Thyroid gland (tissue), 4 donors: Measurements from ENCODE around the gene OR10J1. TPM values are rescaled to one million over a fixed set of nuclear protein-coding genes. Genes with fewer than 3 reads are reported as not detected.
"Not testable (repeated sequence)": the region's sequence is repeated elsewhere in the genome, so short reads cannot be mapped to it uniquely, and the experiment has no call there.

ENCODE experiments used
- DNase-seq, 2 donors: peaks; one replicate each; pipeline ENCODE4 v3.0.0-alpha.2; 2019
- H3K27ac ChIP-seq, 3 donors: fragments of 200-600 bp; sonication (generic); 1 replicate in 2 of 3; 2 replicates in 1 of 3; pipeline ENCODE4 v1.5.1; 2016 to 2019; ENCODE audit warnings: mild to moderate bottlenecking in 1 of 3, moderate library complexity in 1 of 3
- H3K27me3 ChIP-seq: fragments of 200-600 bp; sonication (generic); one replicate; pipeline ENCODE4 v1.5.1; 2019
- H3K36me3 ChIP-seq, 2 donors: fragments of 200-600 bp; sonication (generic); one replicate each; pipeline ENCODE4 v1.5.1; 2016 to 2019
- H3K4me1 ChIP-seq, 2 donors: fragments of 200-600 bp; sonication (generic); one replicate each; pipeline ENCODE4 v1.5.1; 2017 to 2019
- H3K4me3 ChIP-seq, 3 donors: fragments of 200-600 bp; sonication (generic); replicated peaks in 1 of 3; 1 replicate in 2 of 3; 2 replicates in 1 of 3; pipeline ENCODE4 v1.5.1; 2016; ENCODE audit warnings: mild to moderate bottlenecking in 1 of 3
- H3K9me3 ChIP-seq: fragments of 200-600 bp; sonication (generic); one replicate; pipeline ENCODE4 v1.5.1; 2017
- CTCF ChIP-seq, 6 experiments: fragments of 200-600 bp in 3 of 6; fragments of 450-650 bp in 3 of 6; sonication (generic) in 3 of 6; IDR thresholded peaks; one replicate each; pipeline ENCODE4 v1.5.1; 2016 to 2019; ENCODE audit warnings: antibody characterized with exemption in 6 of 6, mild to moderate bottlenecking in 2 of 6, inconsistent platforms in 1 of 6, moderate library complexity in 1 of 6
- POLR2A ChIP-seq, 2 donors: fragments of 450-650 bp; IDR thresholded peaks; one replicate each; pipeline ENCODE4 v1.6.1; 2017; ENCODE audit warnings: antibody characterized with exemption in 2 of 2, mild to moderate bottlenecking in 2 of 2, moderate library complexity in 1 of 2
- WGBS, 2 donors: methylation state at CpG; one replicate each; pipeline ENCODE4 v1.1.5; 2017; 5-methylcytosine and 5-hydroxymethylcytosine counted together
- intact Hi-C: fragments of 100-400 bp; cut with DNase I; formaldehyde crosslinking; loops from one replicate; pipeline ENCODE4 v1.15.1; 2023
- total RNA-seq, 4 donors: library from RNA; depleted of rRNA; stranded (reverse); fragments of >200 nt; gene quantifications; one replicate each; pipeline ENCODE4 v1.2.3, GENCODE V29; 2016

OR10J1 gene
- total RNA-seq, 4 donors from 2014 or later = not detected

GRCh38 chr1:159442428-159442827, 2.9 kb downstream of the OR10J1 start:
- Histone ChIP-seq H3K27ac (no peak overlapping the region), H3K36me3 (no peaks in the 10 kb centered on the region), H3K27me3 (no peaks in the 10 kb centered on the region), H3K4me3 (no peak overlapping the region), H3K4me1 (no peaks in the 10 kb centered on the region), H3K9me3 (no peaks in the 10 kb centered on the region)
- WGBS, 2 donors = 68 to 71% methylated on average over 2 of the region's 2 CpGs
- no peak for DNase-seq
- TF ChIP-seq CTCF (IDR thresholded peaks at IDR 0.05) = no peak
- TF ChIP-seq POLR2A (IDR thresholded peaks at IDR 0.05) = no peak
- intact Hi-C loops = no loop called here

- no peaks in the 10 kb centered on the region for H3K4me1 ChIP-seq
- DNase-seq = no peak
- no peaks in the 10 kb centered on the region for H3K27me3 ChIP-seq
- intact Hi-C loops = no loop called here
- no peak overlapping the region for H3K4me3 ChIP-seq
- TF ChIP-seq CTCF (IDR thresholded peaks at IDR 0.05) (no peak), POLR2A (IDR thresholded peaks at IDR 0.05) (no peak)
- WGBS, 2 donors = 46 to 56% methylated on average over 4 of the region's 4 CpGs
- no peak overlapping the region for H3K27ac ChIP-seq
- no peaks in the 10 kb centered on the region for H3K9me3 ChIP-seq
- no peaks in the 10 kb centered on the region for H3K36me3 ChIP-seq
These were observed 3.7 kb downstream of the OR10J1 start for GRCh38 chr1:159443066-159443750.

- H3K27me3 ChIP-seq = no peaks in the 10 kb centered on the region
- no peaks in the 10 kb centered on the region for H3K9me3 ChIP-seq
- no peaks in the 10 kb centered on the region for H3K36me3 ChIP-seq
- intact Hi-C loops = no loop called here
- TF ChIP-seq CTCF (IDR thresholded peaks at IDR 0.05) (no peak), POLR2A (IDR thresholded peaks at IDR 0.05) (no peak)
- no peak for DNase-seq
- H3K4me1 ChIP-seq = no peaks in the 10 kb centered on the region
- no peak overlapping the region for H3K27ac ChIP-seq
- no peak overlapping the region for H3K4me3 ChIP-seq
These were observed 5.0 kb downstream of the OR10J1 start for GRCh38 chr1:159444511-159444910.

- intact Hi-C loops = no loop called here
These were observed 8.7 kb downstream of the OR10J1 start for GRCh38 chr1:159448181-159448580.

GRCh38 chr1:159449605-159450004, 10.1 kb downstream of the OR10J1 start:
- H3K27ac ChIP-seq, H3K27me3 ChIP-seq, H3K4me1 ChIP-seq, H3K36me3 ChIP-seq, H3K4me3 ChIP-seq, H3K9me3 ChIP-seq, DNase-seq, intact Hi-C loops: not testable (repeated sequence)
- WGBS, 2 donors = no CpG with 5 or more reads among the region's 23 CpGs

More at GRCh38 chr1:159448181-159448580, 8.7 kb downstream of the OR10J1 start:
- TF ChIP-seq POLR2A (IDR thresholded peaks at IDR 0.05) (no peak), CTCF (IDR thresholded peaks at IDR 0.05) (no peak)
- Histone ChIP-seq H3K36me3 (no peaks in the 10 kb centered on the region), H3K4me3 (no peak overlapping the region), H3K9me3 (no peaks in the 10 kb centered on the region), H3K27ac (no peak overlapping the region), H3K4me1 (no peaks in the 10 kb centered on the region), H3K27me3 (no peaks in the 10 kb centered on the region)
- WGBS, 2 donors = 71 to 81% methylated on average over 1 of the region's 1 CpG
- DNase-seq = no peak
